DMS79 (cell line): ENCODE results near the gene GPR137C.

Source experiments
- DNase-seq: peaks from one replicate; lab custom pipeline; 2025; lab: John Stamatoyannopoulos, UW

The GPR137C gene, protein sequence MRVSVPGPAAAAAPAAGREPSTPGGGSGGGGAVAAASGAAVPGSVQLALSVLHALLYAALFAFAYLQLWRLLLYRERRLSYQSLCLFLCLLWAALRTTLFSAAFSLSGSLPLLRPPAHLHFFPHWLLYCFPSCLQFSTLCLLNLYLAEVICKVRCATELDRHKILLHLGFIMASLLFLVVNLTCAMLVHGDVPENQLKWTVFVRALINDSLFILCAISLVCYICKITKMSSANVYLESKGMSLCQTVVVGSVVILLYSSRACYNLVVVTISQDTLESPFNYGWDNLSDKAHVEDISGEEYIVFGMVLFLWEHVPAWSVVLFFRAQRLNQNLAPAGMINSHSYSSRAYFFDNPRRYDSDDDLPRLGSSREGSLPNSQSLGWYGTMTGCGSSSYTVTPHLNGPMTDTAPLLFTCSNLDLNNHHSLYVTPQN

DNA sequence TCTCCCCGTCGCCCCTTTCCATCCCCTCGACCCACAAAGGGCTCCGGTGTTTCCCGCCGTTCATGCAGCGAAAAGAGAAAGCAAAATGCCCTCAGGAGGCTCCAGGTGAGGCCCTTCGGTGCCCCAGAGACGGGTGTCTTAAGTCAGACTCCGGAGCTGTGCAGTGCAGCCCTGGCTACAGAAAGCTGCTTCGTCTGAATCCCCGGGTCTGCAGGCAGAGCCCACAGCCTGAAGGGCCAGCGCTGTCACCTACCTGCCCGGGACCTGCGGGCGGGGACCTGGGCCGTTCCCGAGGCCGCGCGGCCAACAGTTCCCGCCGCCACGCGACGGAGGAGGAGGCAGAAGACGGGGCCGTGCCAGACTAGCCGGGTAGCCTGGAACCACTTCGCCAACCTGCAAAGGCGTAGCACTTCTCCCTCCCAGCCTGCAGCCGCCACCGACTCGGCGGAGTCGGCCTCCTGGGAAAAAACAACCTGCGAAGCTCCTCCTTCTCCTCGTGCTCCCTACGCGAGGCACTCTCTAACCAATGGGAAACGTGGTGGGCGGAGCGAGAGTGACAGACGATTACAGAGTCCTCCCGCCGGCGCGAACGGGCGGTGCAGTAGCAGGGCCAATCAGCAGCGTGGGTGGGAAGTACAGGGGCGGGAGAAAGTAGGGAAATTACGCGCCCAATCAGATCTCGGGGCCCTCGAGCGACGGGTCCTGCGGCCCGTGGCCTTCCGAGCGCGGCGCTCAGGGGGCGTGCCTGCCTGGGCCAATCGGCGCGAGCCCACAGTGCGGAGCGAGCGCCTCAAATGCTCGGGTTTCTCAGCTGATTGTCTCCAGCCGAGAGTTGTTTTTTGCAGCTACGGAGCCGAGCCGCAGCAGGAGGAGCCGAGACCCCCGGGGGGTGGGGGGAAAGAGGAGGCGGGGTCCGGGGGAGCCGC, at the start of gene GPR137C, which contains the start of gene TXNDC16:
GPR137C (plus strand) TSS at position 774 of the 926 bp plus-strand sequence. CDS start 312 bp downstream, outside the sequence.
TXNDC16 (minus strand) TSS at position 443 of the 926 bp plus-strand sequence. CDS start 8,948 bp downstream, outside the sequence.
- peak; percentile 100 for DNase-seq

DNA sequence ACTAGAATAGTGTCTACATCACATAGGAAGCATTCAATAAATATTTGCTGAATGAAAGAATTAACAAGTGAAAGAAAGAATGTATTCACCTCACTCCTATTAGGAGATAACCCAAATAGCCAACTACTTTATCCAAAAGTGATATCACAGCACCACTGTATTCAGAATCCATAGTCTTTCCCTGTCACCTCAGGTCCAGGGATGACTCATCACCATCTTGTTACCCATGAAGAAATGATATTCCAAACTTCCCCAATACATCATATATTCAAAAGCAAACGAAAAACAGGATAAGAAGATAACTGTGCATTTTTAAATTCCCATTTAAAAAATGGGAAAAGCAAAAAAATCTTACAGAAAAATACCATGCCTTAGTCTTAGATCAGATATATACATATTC, 39.4 kb upstream of the GPR137C start:
- no peak for DNase-seq

DNA sequence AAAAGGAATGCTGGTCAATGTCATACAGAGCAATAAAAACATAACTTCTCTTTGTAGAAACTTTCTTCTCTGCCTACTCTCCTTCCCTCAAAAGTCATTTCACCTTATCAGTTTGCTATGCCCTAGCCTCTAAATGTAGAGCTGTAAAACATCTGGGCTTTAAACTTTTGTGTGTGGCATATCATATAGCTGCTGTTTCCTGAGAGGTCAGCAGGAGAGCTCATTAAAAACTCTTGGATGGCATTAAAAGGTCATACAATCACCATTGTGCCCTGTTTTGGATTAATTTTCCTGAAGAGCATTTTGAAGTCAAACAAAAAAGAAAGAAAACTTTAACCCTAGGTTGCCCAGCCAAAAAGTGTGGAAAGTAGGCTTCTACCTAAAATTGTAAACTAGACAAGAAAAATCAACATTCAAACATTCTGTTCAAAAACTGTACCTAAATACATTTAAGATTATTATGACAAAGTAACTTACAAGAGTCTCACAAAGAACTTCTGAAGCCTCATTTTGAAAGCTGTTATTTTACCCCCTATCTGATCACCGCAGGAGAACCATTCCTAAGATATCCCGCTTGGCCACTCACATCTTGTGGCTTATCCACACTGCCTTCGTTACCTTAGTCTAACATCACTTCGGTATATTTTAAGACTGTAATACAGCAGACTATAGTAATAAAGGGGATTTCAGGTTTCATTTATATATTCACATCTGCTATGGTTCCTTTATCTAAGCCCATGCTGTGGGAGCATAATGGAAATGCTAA, 38.4 kb upstream of the GPR137C start:
- no peak for DNase-seq

DNA sequence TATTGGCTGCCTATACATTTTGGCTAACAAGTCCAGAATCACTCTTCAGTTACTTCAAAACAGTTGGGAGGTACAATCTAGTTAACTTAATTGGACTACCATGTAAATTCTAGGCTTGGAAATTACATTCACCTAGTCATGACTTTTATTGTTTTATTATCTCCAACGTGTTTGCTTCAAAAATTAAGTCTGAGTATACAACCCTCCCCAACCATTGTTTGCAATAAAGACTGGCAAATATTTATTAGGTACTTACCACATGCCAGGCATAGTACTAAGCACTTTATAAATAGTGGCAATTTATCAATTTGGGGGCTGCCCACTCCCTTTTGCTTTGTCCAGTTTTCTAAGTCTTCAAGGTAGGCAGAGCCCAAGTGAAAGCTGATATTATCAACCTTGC, 30.6 kb upstream of the GPR137C start:
- DNase-seq = no peak

DNA sequence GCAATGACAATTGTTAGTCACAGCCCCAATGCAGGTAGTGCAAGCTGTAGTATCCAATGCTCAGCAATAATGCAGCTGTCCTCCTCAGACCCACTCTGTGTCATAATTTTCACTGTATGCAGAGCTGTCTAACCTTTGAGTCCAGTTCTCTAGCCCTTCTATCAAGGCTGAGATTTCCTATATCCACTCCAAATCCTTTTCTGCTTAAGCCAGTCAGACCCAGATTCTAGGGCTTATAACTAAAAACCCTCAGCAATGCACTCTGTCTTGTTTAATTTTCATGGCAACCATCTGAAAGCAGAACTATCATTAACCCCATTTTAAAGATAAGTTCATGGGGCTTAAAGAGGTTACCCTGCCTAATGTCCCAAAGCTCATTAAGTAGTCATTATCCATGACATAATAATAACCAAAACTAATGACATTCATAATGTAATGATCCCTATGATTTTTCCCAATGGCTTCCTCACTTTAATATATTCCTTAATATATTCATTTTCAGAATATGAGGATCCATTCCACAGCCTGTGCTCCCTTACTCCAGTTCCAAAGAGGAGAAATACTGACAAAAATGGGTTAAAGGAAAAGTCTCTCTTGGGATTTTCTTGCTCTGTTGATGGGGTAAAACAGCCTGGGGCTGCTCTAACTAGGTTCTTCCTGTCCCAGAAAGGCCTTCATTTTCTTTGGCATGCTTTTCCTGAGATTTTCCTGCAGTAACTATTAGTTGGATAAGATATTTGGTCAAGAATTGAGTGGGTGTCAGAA, 29.9 kb upstream of the GPR137C start:
- DNase-seq = no peak

DNA sequence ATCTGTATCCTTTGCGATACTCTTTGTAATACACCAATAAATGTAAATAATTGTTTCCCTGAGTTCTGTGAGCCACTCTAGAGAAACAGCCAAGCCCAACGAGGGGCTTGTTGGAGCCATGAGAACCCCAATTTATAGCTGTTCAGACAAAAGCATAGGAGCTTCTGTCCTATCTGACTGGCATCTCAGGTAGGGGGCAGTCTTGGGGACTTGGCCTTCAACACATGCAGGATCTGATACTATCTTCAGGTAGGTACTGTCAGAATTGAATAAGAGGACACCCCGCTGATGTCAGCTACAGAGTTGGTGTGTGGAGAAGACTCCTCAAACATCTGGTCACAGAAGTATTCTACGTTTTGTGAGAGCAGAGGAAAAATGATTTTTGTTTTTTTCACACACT, 25.6 kb upstream of the GPR137C start:
- DNase-seq = no peak

DNA sequence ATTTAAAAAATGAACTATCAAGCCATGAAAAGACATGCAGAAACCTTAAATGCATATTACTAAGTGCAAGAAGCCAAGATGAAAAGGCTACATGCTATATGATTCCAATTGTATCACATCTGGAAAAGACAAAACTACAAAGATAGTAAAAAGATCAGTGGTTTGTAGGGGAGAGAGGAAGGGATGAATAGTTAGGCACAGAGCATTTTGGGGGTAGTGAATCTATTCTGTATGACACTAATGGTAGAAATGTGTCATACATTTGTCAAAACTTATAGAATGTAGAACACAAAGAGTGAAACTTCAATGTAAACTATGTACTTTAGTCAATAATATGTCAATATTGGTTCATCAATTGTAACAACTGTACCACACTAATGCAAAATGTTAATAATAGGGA, 21.2 kb upstream of the GPR137C start:
- DNase-seq = no peak

DNA sequence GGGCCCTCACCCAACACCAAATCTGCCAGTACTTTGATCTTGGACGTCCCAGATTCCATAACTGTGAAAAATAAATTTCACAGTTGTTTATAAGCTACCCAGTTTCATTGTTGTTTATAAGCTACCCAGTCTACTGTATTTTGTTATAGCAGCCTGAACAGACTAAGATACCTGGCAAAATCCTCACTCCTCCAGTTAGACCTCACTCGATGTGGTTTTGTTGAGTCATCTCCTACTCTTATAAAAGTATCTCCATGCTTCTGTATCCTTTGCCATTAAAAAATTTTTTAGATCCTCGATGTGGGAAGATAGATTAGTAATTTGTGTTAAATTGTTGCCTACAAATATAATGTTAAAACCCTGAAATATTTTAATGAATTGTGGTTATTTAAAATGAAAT, 16.4 kb upstream of the GPR137C start:
- no peak for DNase-seq

DNA sequence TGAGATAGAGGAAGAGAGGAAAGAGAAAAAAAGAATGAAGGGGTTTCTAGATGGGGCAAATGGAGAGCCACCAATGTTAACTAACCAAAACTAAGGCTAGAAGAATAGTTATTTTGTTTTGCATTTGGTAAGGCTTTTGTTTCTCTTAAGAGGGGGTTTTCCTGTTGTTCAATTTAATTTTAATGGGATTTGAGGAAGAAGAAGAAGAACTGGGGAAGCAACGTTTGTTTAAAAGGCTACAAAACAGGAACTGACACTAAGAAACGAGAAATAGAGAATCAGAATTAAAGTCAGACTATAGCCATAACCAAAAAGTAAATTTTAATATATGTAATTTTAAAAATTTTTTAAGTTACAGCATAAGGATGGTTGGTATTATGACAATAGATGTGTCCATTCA, 14.0 kb upstream of the GPR137C start:
- DNase-seq = no peak

DNA sequence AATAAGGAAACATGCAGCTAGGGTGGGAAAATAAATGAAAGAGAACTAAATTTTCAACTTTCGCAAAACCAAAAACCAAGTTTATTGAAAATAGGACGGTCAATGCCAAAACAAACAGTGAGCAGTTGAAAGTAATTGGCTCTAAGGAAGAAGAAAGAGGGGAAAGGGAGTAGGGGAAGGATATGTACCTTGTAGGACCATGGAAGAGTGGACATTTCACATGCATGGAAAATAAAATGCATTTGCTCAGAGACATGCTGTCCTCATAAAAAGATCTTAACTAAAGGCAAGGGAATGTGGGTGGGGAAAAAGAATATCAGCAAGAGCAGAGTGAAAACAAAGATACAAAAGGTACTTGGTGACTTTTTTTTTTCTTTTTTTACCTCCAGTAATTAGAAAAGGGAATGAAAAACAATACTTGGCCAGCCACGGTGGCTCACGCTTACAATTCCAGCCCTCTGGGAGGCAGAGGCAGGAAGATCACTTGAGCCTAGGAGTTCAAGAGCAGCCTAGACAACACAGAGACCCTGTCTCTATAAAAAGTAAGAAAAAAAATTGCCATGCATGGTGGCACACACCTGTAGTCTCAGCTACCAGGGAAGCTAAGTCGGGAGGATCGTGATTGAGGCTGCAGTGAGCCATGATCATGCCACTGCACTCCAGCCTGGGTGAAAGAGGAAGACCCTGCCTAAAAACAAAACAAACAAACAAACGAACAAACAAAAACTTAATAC, 6.9 kb upstream of the GPR137C start:
- no peak for DNase-seq

DNA sequence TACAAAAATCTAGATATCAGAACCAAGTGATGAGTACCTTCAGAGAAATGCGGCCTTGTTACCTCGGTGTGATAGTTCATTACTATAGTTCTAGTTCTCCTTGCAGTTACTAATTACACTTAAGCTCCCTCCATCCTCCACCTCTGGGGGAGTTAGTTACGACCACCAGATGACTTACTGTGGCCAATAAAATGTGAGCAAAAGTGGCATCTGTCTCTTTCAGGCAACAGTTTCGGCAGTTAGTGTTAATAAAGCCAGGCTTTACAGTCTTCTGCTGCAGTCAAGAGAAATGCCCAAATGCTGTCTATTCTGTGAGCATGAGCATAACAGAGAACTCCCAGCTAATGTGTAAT, 6.3 kb upstream of the GPR137C start:
- DNase-seq = no peak

DNA sequence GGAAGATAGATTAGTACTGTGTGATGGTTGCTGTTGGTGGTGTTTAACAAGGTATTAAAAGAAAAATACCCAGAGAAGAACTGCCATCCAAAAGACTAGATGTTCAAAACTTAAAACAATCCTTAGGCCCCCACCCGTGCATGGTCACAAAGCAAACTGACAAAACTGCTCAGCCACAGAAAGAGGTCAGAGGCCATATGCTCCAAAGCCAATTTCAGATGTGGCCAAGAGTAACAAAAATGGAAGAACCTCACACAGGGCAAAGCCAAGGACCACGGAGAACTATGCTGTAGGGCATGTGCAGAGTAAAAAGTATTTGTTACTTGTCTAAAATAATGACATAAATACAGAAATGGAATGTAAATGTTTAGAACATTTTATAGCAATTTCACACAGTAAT, 5.6 kb upstream of the GPR137C start:
- no peak for DNase-seq

DNA sequence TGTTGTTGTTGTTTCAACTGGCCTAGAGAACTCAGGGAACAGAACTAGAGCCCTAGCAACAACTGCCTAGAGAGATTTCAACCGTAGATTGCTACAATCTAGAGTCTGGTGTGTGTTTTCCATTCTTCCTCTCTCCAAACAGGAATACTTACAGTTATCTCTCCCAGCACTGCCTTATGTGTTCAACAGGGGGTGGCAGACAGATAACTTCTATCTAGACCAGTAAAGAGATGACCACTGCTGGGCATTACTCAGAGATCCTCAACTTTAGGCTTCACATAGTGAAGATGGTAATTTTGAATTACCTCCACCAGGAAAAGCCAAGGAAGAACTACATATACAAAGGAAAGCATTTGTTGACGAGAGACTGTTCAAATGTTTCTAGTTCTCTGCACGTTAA, 5.1 kb upstream of the GPR137C start:
- no peak for DNase-seq

DNA sequence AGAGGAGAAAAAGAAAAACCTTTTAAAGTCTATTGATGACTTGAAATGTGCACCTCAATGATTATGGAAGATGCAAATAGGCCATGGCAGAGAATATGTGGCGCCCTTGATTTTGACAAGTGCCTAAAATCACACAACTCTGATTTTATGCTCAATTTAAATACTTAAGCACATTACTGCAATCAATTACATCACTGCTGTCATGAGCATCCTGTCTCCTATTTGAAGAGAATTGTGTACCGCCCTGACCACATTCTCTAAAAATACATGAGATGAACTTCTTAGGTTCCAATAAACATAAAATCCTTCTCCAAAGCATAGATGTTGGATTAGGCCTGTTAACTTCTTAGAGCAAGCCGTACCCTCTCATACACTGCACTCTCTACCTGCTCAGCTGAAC, 2.0 kb upstream of the GPR137C start:
- no peak for DNase-seq

DNA sequence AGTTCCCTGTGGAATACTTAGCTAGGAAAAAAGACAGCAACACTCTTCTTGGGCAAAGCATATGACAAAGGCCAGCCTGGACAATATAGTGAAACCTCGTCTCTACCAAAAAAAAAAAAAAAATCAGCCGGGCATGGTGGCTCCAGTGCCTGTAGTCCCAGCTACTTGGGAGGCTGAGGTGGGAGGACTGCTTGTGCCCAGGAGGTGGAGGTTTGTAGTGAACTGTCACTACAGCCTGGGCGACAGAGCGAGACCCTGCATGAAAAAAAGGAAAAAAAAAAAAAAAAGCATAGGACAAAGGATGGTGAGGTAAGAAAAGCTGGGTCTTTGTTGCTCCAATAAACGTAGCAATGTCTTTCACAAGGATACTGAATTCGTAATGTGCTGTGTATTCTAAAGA, 1.4 kb upstream of the GPR137C start:
- no peak for DNase-seq

DNA sequence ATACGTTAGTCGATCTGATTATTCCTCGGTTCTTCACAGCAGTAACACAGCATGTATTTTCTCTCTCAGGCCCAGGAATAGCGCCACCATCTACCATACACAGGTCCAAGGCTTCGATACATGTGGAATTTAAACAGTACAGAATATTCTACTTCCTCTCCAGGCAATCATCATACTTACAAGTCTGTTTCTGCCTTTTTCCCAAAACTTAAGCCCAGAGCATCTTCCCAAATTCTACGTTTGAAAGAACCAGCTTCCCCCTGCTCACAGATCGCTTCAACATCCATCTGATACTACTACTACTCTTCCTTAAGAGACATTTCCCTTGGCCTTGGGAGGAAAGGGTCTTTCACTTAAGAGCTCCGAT, 957 bp upstream of the GPR137C start:
- no peak for DNase-seq

DNA sequence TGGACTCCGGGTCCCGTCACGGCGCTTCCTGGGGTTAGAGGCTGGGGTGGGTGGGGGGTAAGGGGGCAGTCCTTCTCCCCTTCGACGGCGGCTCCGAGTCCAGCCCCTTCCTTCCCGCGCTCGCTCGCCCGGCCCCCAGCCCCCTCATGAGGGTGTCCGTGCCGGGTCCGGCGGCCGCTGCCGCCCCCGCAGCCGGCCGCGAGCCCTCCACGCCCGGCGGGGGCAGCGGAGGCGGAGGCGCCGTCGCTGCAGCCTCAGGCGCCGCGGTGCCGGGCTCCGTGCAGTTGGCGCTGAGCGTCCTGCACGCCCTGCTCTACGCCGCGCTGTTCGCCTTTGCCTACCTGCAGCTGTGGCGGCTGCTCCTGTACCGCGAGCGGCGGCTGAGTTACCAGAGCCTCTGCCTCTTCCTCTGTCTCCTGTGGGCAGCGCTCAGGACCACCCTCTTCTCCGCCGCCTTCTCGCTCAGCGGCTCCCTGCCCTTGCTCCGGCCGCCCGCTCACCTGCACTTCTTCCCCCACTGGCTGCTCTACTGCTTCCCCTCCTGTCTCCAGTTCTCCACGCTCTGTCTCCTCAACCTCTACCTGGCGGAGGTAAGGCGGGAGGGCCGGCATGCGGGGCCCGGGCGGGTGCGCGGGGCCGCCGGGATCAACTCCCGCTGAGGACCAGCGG, 500 bp downstream of the GPR137C start:
- no peak for DNase-seq

DNA sequence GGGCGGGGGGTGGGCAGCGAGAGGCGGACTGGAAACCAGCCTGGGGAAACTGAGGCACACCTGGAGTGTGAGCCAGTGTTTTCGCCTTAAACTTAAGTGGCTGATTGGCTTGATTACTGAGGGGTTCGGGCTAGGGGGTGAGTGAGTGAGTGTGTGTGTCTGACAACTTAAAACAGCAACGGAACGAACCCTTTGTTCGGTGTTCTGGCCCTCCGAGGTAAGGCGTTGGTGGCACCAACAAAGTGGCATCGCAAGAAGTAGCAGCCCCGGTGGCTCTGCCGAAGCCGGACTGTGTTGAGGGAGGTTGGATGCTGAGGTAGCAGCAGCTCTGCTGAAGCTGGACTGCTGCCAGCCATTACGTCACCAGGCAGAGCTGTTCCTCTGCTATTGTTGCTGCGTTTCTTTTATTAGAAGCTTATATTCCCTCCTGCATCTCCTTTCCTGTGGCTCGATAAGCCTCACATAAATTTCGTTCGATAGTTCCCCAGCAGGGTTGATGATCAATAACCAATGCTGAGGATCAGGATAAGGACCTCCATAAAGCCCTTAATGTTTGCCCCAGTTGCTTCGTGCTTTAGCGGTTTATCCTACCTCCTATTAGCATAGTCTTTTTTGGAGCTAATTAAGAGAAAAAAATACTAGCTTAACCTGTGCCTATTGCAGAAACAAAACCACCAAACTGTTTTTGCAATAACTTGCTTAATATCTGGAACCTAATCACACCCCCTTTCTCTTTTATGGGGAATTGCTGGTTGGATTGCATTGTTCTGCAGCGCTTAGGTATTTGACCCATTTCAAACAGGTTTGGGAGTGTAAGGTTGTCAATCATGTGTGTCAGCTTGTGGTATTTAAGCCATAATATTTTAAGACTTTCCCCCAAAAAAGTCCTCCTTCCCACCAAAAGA, 1.3 kb downstream of the GPR137C start:
- peak; percentile 87 for DNase-seq

DNA sequence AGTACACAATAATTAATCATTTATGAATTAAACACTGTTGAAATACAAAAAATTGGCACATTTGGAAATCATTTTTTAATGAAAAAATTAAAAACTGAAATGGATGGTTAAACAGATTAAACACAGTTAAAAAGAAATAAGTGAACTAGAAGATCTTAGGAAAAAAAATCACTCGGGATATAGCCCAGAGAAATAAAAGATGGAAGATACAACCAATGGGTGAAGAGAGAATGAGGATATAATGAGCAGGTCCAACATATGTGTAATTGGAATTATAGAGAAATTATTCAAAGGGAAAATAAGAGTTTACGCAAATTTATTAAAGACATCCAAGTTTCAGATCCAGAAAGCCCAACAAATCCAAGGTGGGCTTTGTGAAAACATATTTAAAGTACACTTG, 6.1 kb downstream of the GPR137C start:
- no peak for DNase-seq
